ENCODE results near the gene IL1A.

Gene IL1A

DNA sequence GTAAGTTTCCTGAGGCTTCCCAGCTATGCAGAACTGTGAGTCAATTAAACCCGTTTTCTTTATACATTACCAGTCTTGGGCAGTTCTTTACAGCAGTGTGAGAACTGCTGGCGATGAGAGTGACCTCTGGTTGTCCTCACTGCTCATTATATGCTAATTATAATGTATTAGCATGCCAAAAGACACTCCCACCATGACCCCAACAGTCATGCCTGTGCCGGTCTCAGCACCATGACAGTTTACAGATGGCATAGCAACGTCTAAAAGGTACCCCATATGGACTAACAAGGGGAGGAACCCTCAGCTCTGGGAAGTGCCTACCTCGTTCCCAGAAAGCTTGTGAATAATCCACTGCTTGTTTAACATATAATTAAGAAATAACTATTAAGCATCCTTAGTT lies 8.1 kb upstream of the IL1A start:
- ATAC-seq (replicated peaks), result no peak
- Mint-ChIP-seq H3K27ac (no peak overlapping the region), H3K9me3 (no peaks in the 10 kb centered on the region), H3K4me1 (ENCODE audit: low read depth in 2 of 2) (peaks cover 3 to 4% of the 10 kb centered on the region in 2 donors), H3K27me3 (peaks cover 0 to 16% of the 10 kb centered on the region in 2 donors), H3K4me3 (no peak overlapping the region), H3K36me3 (ENCODE audit: insufficient read depth) (no peaks in the 10 kb centered on the region)
- no peak for DNase-seq

DNA sequence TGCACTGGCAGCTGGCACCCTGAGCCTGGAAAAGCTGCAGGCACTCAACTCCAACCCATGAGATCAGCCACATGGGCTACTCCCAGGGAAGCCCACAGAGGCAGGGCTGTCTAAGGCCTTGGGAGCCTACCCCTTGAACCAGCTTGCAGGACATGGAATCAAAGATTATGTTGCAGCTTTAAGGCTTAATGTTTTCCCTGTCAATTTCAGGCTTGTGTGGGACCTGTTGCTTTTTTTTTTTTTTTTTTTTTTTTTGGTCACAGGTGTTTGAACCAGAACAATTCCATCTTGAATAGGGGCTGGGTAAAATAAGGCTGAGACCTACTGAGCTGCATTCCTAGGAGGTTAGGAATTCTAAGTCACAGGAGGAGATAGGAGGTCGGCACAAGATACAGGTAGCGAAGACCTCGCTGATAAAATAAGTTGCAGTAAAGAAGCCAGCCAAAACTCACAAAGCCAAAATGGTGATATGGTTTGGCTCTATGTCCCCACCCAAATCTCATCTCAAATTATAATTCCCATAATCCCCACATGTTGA lies 7.5 kb upstream of the IL1A start:
- Mint-ChIP-seq H3K9me3 (no peaks in the 10 kb centered on the region), H3K27me3 (peaks cover 0 to 22% of the 10 kb centered on the region in 2 donors), H3K36me3 (ENCODE audit: insufficient read depth) (no peaks in the 10 kb centered on the region), H3K4me3 (no peak overlapping the region), H3K27ac (no peak overlapping the region), H3K4me1 (ENCODE audit: low read depth in 2 of 2) (peaks cover 3 to 4% of the 10 kb centered on the region in 2 donors)
- ATAC-seq (replicated peaks), result no peak
- no peak for DNase-seq

GRCh38 chr2:112791019-112791418 lies 6.7 kb upstream of the IL1A start:
- ATAC-seq (replicated peaks), result no peak
- no peak for DNase-seq
- Mint-ChIP-seq H3K27ac (no peak overlapping the region), H3K4me1 (ENCODE audit: low read depth in 2 of 2) (peaks cover 3 to 4% of the 10 kb centered on the region in 2 donors), H3K27me3 (peaks cover 0 to 30% of the 10 kb centered on the region in 2 donors), H3K4me3 (no peak overlapping the region), H3K9me3 (no peaks in the 10 kb centered on the region), H3K36me3 (ENCODE audit: insufficient read depth) (no peaks in the 10 kb centered on the region)

DNA sequence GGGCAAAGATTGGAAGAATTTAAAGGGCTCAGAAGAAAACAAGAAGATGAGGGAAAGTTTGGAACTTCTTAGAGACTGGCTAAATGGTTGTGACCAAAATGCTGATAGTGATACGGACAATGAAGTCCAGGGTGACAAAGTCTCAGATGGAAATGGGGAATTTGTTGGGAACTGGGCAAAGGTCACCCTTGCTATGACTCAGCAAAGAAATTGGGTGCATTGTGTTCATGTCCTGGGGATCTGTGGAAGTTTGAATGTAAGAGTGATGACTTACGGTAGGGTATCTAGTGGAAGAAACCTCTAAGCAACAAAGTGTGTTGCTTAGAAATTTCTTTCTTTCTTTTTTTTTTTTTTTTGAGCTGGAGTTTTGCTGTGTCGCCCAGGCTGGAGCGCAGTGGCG lies 6.0 kb upstream of the IL1A start:
- no peaks in the 10 kb centered on the region for H3K36me3 Mint-ChIP-seq (ENCODE audit: insufficient read depth)
- H3K27me3 Mint-ChIP-seq, result peaks cover 0 to 33% of the 10 kb centered on the region in 2 donors
- H3K27ac Mint-ChIP-seq, result no peak overlapping the region
- no peak for ATAC-seq (replicated peaks)
- DNase-seq, result no peak
- no peaks in the 10 kb centered on the region for H3K9me3 Mint-ChIP-seq
- H3K4me3 Mint-ChIP-seq, result no peak overlapping the region
- H3K4me1 Mint-ChIP-seq (ENCODE audit: low read depth in 2 of 2), result peaks cover 3 to 4% of the 10 kb centered on the region in 2 donors

- DNase-seq (no peak), ATAC-seq (replicated peaks) (no peak)
- Mint-ChIP-seq H3K27ac (no peak overlapping the region), H3K36me3 (ENCODE audit: insufficient read depth) (no peaks in the 10 kb centered on the region), H3K4me1 (ENCODE audit: low read depth in 2 of 2) (peaks cover 4% of the 10 kb centered on the region in 2 donors), H3K4me3 (no peak overlapping the region), H3K9me3 (no peaks in the 10 kb centered on the region), H3K27me3 (peaks cover 9 to 44% of the 10 kb centered on the region in 2 donors)
Measured at GRCh38 chr2:112789186-112789585, 4.9 kb upstream of the IL1A start.

DNA sequence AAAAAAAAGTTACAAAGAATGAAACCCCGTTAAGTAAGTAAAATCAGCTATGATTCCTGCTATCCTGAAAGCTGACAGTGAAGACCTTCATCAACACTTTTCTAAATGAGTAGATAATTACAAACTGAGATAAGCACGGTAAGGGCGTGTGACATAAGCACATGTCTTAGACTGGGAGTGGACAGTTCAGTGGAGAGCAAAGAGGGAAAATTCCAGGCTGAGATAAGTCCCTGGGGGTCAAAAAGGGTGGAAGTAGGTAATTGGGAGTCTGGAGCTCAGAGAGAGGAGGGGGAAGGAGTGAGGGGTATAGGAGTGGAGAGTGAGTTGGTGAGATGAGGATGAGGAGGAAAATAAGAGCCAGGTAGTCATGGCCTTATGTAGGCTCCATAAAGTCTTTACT lies 4.4 kb upstream of the IL1A start:
- Mint-ChIP-seq H3K4me3 (no peak overlapping the region), H3K27me3 (peaks cover 11 to 50% of the 10 kb centered on the region in 2 donors), H3K9me3 (no peaks in the 10 kb centered on the region), H3K27ac (no peak overlapping the region), H3K4me1 (ENCODE audit: low read depth in 2 of 2) (peaks cover 3 to 4% of the 10 kb centered on the region in 2 donors), H3K36me3 (ENCODE audit: insufficient read depth) (no peaks in the 10 kb centered on the region)
- DNase-seq (no peak), ATAC-seq (replicated peaks) (no peak)

GRCh38 chr2:112787729-112788393 lies 3.6 kb upstream of the IL1A start:
- H3K36me3 Mint-ChIP-seq (ENCODE audit: insufficient read depth), result no peaks in the 10 kb centered on the region
- no peak overlapping the region for H3K27ac Mint-ChIP-seq
- H3K9me3 Mint-ChIP-seq, result no peaks in the 10 kb centered on the region
- peaks cover 0 to 3% of the 10 kb centered on the region in 2 donors for H3K4me1 Mint-ChIP-seq (ENCODE audit: low read depth in 2 of 2)
- ATAC-seq (replicated peaks) (no peak), DNase-seq (no peak)
- H3K4me3 Mint-ChIP-seq, result no peak overlapping the region
- H3K27me3 Mint-ChIP-seq, result peaks cover 11 to 56% of the 10 kb centered on the region in 2 donors

DNA sequence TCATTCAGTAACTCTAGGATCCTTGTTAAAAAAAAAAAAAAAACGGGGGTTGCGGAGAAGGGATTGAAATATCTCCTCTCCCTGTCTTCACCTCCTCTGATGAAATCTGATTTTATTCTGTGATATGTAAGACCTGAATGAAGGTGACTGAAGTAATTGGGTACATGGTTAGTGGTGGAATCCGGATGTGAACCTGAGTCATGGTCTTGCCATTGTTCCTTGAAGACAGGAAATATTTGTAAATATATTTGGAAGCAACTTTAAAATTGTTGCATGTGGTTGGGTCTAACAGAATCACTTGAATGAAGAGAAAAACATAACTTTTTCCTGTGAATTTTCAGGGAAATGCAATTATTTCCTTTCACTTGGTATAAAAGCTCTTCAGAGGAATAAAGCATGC lies 3.0 kb upstream of the IL1A start:
- Mint-ChIP-seq H3K4me1 (ENCODE audit: low read depth in 2 of 2) (peaks cover 0 to 3% of the 10 kb centered on the region in 2 donors), H3K27ac (no peak overlapping the region), H3K27me3 (peaks cover 11 to 56% of the 10 kb centered on the region in 2 donors), H3K36me3 (ENCODE audit: insufficient read depth) (no peaks in the 10 kb centered on the region), H3K9me3 (no peaks in the 10 kb centered on the region), H3K4me3 (no peak overlapping the region)
- ATAC-seq (replicated peaks) (no peak), DNase-seq (no peak)

- H3K9me3 Mint-ChIP-seq, result no peaks in the 10 kb centered on the region
- H3K27me3 Mint-ChIP-seq, result peaks cover 11 to 48% of the 10 kb centered on the region in 2 donors
- H3K4me1 Mint-ChIP-seq (ENCODE audit: low read depth in 2 of 2), result peaks cover 0 to 3% of the 10 kb centered on the region in 2 donors
- ATAC-seq (replicated peaks) (no peak), DNase-seq (no peak)
- no peaks in the 10 kb centered on the region for H3K36me3 Mint-ChIP-seq (ENCODE audit: insufficient read depth)
- no peak overlapping the region for H3K4me3 Mint-ChIP-seq
- no peak overlapping the region for H3K27ac Mint-ChIP-seq
Measured at GRCh38 chr2:112783187-112783714, 1.0 kb downstream of the IL1A start.

GRCh38 chr2:112782234-112782799 lies 2.0 kb downstream of the IL1A start:
- Mint-ChIP-seq H3K27ac (no peak overlapping the region), H3K4me3 (no peak overlapping the region), H3K9me3 (no peaks in the 10 kb centered on the region), H3K36me3 (ENCODE audit: insufficient read depth) (peaks cover under 1% of the 10 kb centered on the region), H3K4me1 (ENCODE audit: low read depth in 2 of 2) (peaks cover 7 to 8% of the 10 kb centered on the region in 2 donors), H3K27me3 (peaks cover 11 to 40% of the 10 kb centered on the region in 2 donors)
- ATAC-seq (replicated peaks), result no peak
- no peak for DNase-seq

GRCh38 chr2:112779598-112779997 lies 4.7 kb downstream of the IL1A start:
- no peak for DNase-seq
- ATAC-seq (replicated peaks), result no peak
- Mint-ChIP-seq H3K36me3 (ENCODE audit: insufficient read depth) (peaks cover 4% of the 10 kb centered on the region), H3K27ac (no peak overlapping the region), H3K27me3 (peaks cover 6 to 16% of the 10 kb centered on the region in 2 donors), H3K4me1 (ENCODE audit: low read depth in 2 of 2) (peaks cover 13 to 16% of the 10 kb centered on the region in 2 donors), H3K9me3 (no peaks in the 10 kb centered on the region), H3K4me3 (no peak overlapping the region)

DNA sequence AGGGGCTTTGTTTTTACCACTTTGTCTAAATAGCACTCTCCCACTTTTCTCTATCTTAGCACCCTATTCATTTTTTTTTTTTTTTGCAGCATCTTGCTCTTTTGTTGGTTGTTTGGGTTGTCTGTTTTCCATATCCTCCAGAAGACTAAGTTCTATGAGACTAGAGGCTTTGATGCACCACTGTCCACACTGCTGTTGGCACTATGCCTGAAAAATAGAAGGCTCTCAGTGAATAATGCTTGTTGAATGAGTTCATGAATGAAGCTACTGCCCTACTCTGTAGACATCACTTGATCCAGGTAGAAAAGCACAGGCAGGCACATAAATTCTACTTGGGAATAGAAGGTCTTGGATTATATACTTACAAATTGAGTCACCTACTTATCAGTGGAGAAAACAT lies 7.3 kb downstream of the IL1A start:
- ATAC-seq (replicated peaks), result no peak
- Mint-ChIP-seq H3K4me3 (peak overlapping the region; percentile 59 to 62), H3K9me3 (no peaks in the 10 kb centered on the region), H3K4me1 (ENCODE audit: low read depth in 2 of 2) (peaks cover 13% of the 10 kb centered on the region in 2 donors), H3K27ac (peak overlapping the region; percentile 4 to 93), H3K36me3 (ENCODE audit: insufficient read depth) (peaks cover 4% of the 10 kb centered on the region), H3K27me3 (no peaks in the 10 kb centered on the region)
- DNase-seq, result no peak

DNA sequence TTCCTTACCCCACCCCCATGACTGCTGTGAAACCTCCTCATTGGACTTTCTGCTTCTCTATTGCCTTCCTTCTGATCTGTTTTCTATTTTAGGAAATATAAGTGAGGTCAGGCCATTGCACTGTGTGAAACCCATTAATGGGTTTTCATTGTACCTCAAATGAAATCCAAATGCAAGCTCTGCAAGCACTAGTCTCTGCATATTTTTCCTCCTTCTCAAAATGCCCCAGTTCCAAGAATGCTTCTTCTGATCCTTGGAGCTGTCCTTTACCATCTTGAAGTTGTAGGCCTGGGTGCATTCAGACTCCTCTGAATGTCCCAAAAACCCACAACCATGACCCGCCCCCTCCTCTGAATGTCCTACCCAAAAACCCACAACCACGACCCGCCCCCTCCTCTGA lies 8.2 kb downstream of the IL1A start:
- peaks cover 13% of the 10 kb centered on the region in 2 donors for H3K4me1 Mint-ChIP-seq (ENCODE audit: low read depth in 2 of 2)
- no peak for DNase-seq
- no peak for ATAC-seq (replicated peaks)
- H3K27ac Mint-ChIP-seq, result peak overlapping the region; percentile 3
- no peaks in the 10 kb centered on the region for H3K27me3 Mint-ChIP-seq
- peaks cover 4% of the 10 kb centered on the region for H3K36me3 Mint-ChIP-seq (ENCODE audit: insufficient read depth)
- H3K9me3 Mint-ChIP-seq, result no peaks in the 10 kb centered on the region
- H3K4me3 Mint-ChIP-seq, result no peak overlapping the region

Data from effector memory CD8-positive, alpha-beta T cell (primary cell).